Thyroid gland (tissue), 4 donors: ENCODE data around the gene SIX1.

Experiments
- CTCF ChIP-seq, 6 experiments: fragments of 200-600 bp in 3 of 6; fragments of 450-650 bp in 3 of 6; sonication (generic) in 3 of 6; IDR thresholded peaks; one replicate each; pipeline ENCODE4 v1.5.1; 2016 to 2019; ENCODE audit warnings: antibody characterized with exemption in 6 of 6, mild to moderate bottlenecking in 2 of 6, inconsistent platforms in 1 of 6, moderate library complexity in 1 of 6
- POLR2A ChIP-seq, 2 donors: fragments of 450-650 bp; IDR thresholded peaks; one replicate each; pipeline ENCODE4 v1.6.1; 2017; ENCODE audit warnings: antibody characterized with exemption in 2 of 2, mild to moderate bottlenecking in 2 of 2, moderate library complexity in 1 of 2

DNA sequence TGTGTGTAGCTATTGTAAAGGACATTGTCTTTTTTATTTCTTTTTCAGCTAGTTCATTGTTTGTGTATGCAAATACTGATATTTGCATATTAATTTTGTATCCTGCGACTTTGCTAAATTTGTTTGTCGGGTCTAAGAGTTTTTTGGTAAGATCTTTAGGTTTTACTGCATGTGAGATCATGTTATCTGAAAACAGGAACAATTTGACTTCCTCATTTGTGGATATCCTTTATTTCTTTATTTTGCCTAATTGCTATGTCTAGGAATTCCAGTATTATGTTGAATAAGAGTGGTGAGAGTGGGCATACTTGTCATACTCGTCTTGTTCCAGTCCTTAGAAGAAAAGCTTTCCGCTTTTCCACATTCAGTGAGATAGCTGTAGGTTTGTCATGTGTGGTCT, 46.0 kb upstream of the SIX1 start:
- TF ChIP-seq CTCF (IDR thresholded peaks at IDR 0.05) (no peak), POLR2A (IDR thresholded peaks at IDR 0.05) (no peak)
